ENCODE measurements around the gene BAZ2B. TPM values are rescaled to one million over a fixed set of nuclear protein-coding genes. Genes with fewer than 3 reads are reported as not detected.
"Not testable (repeated sequence)": the region's sequence is repeated elsewhere in the genome, so short reads cannot be mapped to it uniquely, and the experiment has no call there.

The BAZ2B gene
- total RNA-seq, 1 donor from 2014 or later = 45.0 TPM

- TF ChIP-seq CTCF (IDR thresholded peaks at IDR 0.05; ENCODE audit: insufficient read depth, low read length, poor library complexity, severe bottlenecking) = no peak
- no peaks in the 10 kb centered on the region for H3K36me3 ChIP-seq (ENCODE audit: control insufficient read depth, insufficient read depth, low read length)
- H3K27me3 ChIP-seq (ENCODE audit: control insufficient read depth, insufficient read depth, low read length) = no peaks in the 10 kb centered on the region
- no peak overlapping the region for H3K4me3 ChIP-seq (ENCODE audit: low read depth, low read length)
- no peak for DNase-seq (ENCODE audit: low read depth)
Observed at GRCh38 chr2:159539701-159540100, 76.6 kb downstream of the BAZ2B start.

- TF ChIP-seq CTCF (IDR thresholded peaks at IDR 0.05; ENCODE audit: insufficient read depth, low read length, poor library complexity, severe bottlenecking) = no peak
- no peaks in the 10 kb centered on the region for H3K27me3 ChIP-seq (ENCODE audit: control insufficient read depth, insufficient read depth, low read length)
- no peak for DNase-seq (ENCODE audit: low read depth)
Observed at GRCh38 chr2:159538801-159539200, 77.5 kb downstream of the BAZ2B start.

GRCh38 chr2:159535261-159535660, 81.1 kb downstream of the BAZ2B start:
- not testable (repeated sequence) for DNase-seq (ENCODE audit: low read depth); H3K4me3 ChIP-seq (ENCODE audit: low read depth, low read length); H3K27me3 ChIP-seq (ENCODE audit: control insufficient read depth, insufficient read depth, low read length); H3K36me3 ChIP-seq (ENCODE audit: control insufficient read depth, insufficient read depth, low read length)

More at GRCh38 chr2:159538801-159539200, 77.5 kb downstream of the BAZ2B start:
- no peaks in the 10 kb centered on the region for H3K36me3 ChIP-seq (ENCODE audit: control insufficient read depth, insufficient read depth, low read length)
- no peak overlapping the region for H3K4me3 ChIP-seq (ENCODE audit: low read depth, low read length)

GRCh38 chr2:159531475-159531874, 84.9 kb downstream of the BAZ2B start:
- no peak overlapping the region for H3K4me3 ChIP-seq (ENCODE audit: low read depth, low read length)
- DNase-seq (ENCODE audit: low read depth) = no peak
- TF ChIP-seq CTCF (IDR thresholded peaks at IDR 0.05; ENCODE audit: insufficient read depth, low read length, poor library complexity, severe bottlenecking) = no peak
- H3K36me3 ChIP-seq (ENCODE audit: control insufficient read depth, insufficient read depth, low read length) = no peaks in the 10 kb centered on the region
- no peaks in the 10 kb centered on the region for H3K27me3 ChIP-seq (ENCODE audit: control insufficient read depth, insufficient read depth, low read length)

- Histone ChIP-seq H3K4me3 (ENCODE audit: low read depth, low read length) (no peak overlapping the region), H3K27me3 (ENCODE audit: control insufficient read depth, insufficient read depth, low read length) (no peaks in the 10 kb centered on the region), H3K36me3 (ENCODE audit: control insufficient read depth, insufficient read depth, low read length) (no peaks in the 10 kb centered on the region)
- no peak for TF ChIP-seq CTCF (IDR thresholded peaks at IDR 0.05; ENCODE audit: insufficient read depth, low read length, poor library complexity, severe bottlenecking)
- DNase-seq (ENCODE audit: low read depth) = no peak
Observed at GRCh38 chr2:159526433-159526832, 89.9 kb downstream of the BAZ2B start.

- no peak for TF ChIP-seq CTCF (IDR thresholded peaks at IDR 0.05; ENCODE audit: insufficient read depth, low read length, poor library complexity, severe bottlenecking)
- DNase-seq (ENCODE audit: low read depth) = no peak
- H3K36me3 ChIP-seq (ENCODE audit: control insufficient read depth, insufficient read depth, low read length) = no peaks in the 10 kb centered on the region
- H3K4me3 ChIP-seq (ENCODE audit: low read depth, low read length) = no peak overlapping the region
- no peaks in the 10 kb centered on the region for H3K27me3 ChIP-seq (ENCODE audit: control insufficient read depth, insufficient read depth, low read length)
Observed at GRCh38 chr2:159525012-159525411, 91.3 kb downstream of the BAZ2B start.

Data from kidney epithelial cell (primary cell).